GM21526 (cell line): Measurements from ENCODE around the gene TET1.
"Not testable (repeated sequence)": the region's sequence is repeated elsewhere in the genome, so short reads cannot be mapped to it uniquely, and the experiment has no call there.

Source experiments
- ATAC-seq: cut with Tn5 transposase; IDR thresholded peaks from one replicate; pipeline ENCODE4 v1.9.1; 2021; ENCODE audit warnings: moderate library complexity; ENCODE audit not compliant: unreplicated experiment, low FRiP score

The TET1 gene

GRCh38 chr10:68604441-68604840 is 44.3 kb downstream of the TET1 start:
- no peak for ATAC-seq

GRCh38 chr10:68606918-68607317 is 46.8 kb downstream of the TET1 start:
- no peak for ATAC-seq

- ATAC-seq = not testable (repeated sequence)
Observed at GRCh38 chr10:68610023-68610422, 49.9 kb downstream of the TET1 start.

- ATAC-seq = no peak
Observed at GRCh38 chr10:68611227-68611626, 51.1 kb downstream of the TET1 start.

- ATAC-seq = not testable (repeated sequence)
Observed at GRCh38 chr10:68613974-68614373, 53.8 kb downstream of the TET1 start.

GRCh38 chr10:68617691-68618090 is 57.6 kb downstream of the TET1 start:
- ATAC-seq = not testable (repeated sequence)

- no peak for ATAC-seq
Observed at GRCh38 chr10:68618234-68618633, 58.1 kb downstream of the TET1 start.

- ATAC-seq = no peak
Observed at GRCh38 chr10:68619595-68619994, 59.5 kb downstream of the TET1 start.

- ATAC-seq = no peak
Observed at GRCh38 chr10:68625316-68625921, 65.3 kb downstream of the TET1 start.

GRCh38 chr10:68628576-68629127 is 68.5 kb downstream of the TET1 start:
- no peak for ATAC-seq

- ATAC-seq = not testable (repeated sequence)
Observed at GRCh38 chr10:68632271-68632560, 72.1 kb downstream of the TET1 start.

GRCh38 chr10:68633281-68633680 is 73.1 kb downstream of the TET1 start:
- ATAC-seq = no peak

- ATAC-seq = no peak
Observed at GRCh38 chr10:68633816-68634466, 73.8 kb downstream of the TET1 start.

- ATAC-seq = no peak
Observed at GRCh38 chr10:68636335-68636734, 76.2 kb downstream of the TET1 start.

GRCh38 chr10:68643550-68643949 is 83.4 kb downstream of the TET1 start:
- ATAC-seq = not testable (repeated sequence)

GRCh38 chr10:68647672-68648341 is 87.7 kb downstream of the TET1 start:
- no peak for ATAC-seq

GRCh38 chr10:68655620-68656126 is 95.5 kb downstream of the TET1 start:
- no peak for ATAC-seq

- no peak for ATAC-seq
Observed at GRCh38 chr10:68665841-68666240, 105.7 kb downstream of the TET1 start.

GRCh38 chr10:68666280-68666760 is 106.2 kb downstream of the TET1 start:
- ATAC-seq = no peak

GRCh38 chr10:68668231-68668630 is 108.1 kb downstream of the TET1 start:
- no peak for ATAC-seq

GRCh38 chr10:68668972-68669371 is 108.8 kb downstream of the TET1 start:
- ATAC-seq = no peak
